ENCODE measurements around the gene NIPAL3. TPM values are rescaled to one million over a fixed set of nuclear protein-coding genes. Genes with fewer than 3 reads are reported as not detected.
A peak's percentile ranks its signal among the peaks of the same experiment; 100 is the strongest.

NIPAL3 gene
- total RNA-seq, 2 experiments from 2014 or later, result 11.7 to 25.3 TPM

GRCh38 chr1:24503870-24504523 lies 88.4 kb downstream of the NIPAL3 start:
- Histone ChIP-seq H3K4me3 (ENCODE audit: low read depth, low read length, poor library complexity, severe bottlenecking) (peak overlapping the region; percentile 84), H2AFZ (ENCODE audit: low read length) (peak overlapping the region; percentile 28; the same call in 1 of the 2 replicates), H3K9me2 (ENCODE audit: insufficient read depth, low read length) (no peaks in the 10 kb centered on the region), H3K27ac (ENCODE audit: low read depth, low read length, poor library complexity, severe bottlenecking) (peak overlapping the region; percentile 64), H3K79me2 (ENCODE audit: insufficient read depth, low read depth, low read length) (peaks cover 55% of the 10 kb centered on the region), H3K4me2 (ENCODE audit: low read length) (peak overlapping the region; percentile 80), H3K36me3 (ENCODE audit: insufficient read depth, low read length) (peaks cover 4% of the 10 kb centered on the region; the same call in 1 of the 2 replicates), H3K9me3 (ENCODE audit: low read length) (no peaks in the 10 kb centered on the region), H3K4me1 (ENCODE audit: insufficient read depth, low read length, poor library complexity, severe bottlenecking) (peaks cover 67% of the 10 kb centered on the region), H4K20me1 (ENCODE audit: insufficient read depth, low read length) (no peaks in the 10 kb centered on the region)
- intact Hi-C loops (cut with micrococcal nuclease; ENCODE audit: unreplicated experiment), result loop anchor here (2.0 to 5.0 kb wide), 5 partner anchors 21 to 317 kb away; partner anchors contain the start of genes IFNLR1 and SRRM1
- DNase-seq (ENCODE audit: low spot score), result no peak
- no peak for TF ChIP-seq CTCF (conservative IDR thresholded peaks at IDR 0.05; ENCODE audit: low read length)
- POLR2A ChIA-PET, result interaction anchor here (0.6 to 4.0 kb wide), 10 partner anchors 11 to 363 kb away, joined by 3 to 21 read pairs (median 4); partner anchors contain the start of gene NIPAL3
- no TSS peak for BruUV-seq (replicated peaks)
- CTCF ChIA-PET (ENCODE audit: unreplicated experiment), result interaction anchor here (1.2 kb wide), 2 partner anchors 17 to 83 kb away, joined by 3 read pairs; no protein-coding TSS in a partner anchor

GRCh38 chr1:24504560-24504959 lies 89.0 kb downstream of the NIPAL3 start:
- ChIA-PET POLR2A (interaction anchor here (0.6 to 4.0 kb wide), 9 partner anchors 12 to 363 kb away, joined by 3 to 29 read pairs (median 4); no protein-coding TSS in a partner anchor), CTCF (ENCODE audit: unreplicated experiment) (interaction anchor here (1.2 kb wide), 2 partner anchors 18 to 82 kb away, joined by 3 read pairs; no protein-coding TSS in a partner anchor)
- Histone ChIP-seq H3K27ac (ENCODE audit: low read depth, low read length, poor library complexity, severe bottlenecking) (peak overlapping the region; percentile 64), H3K79me2 (ENCODE audit: insufficient read depth, low read depth, low read length) (peaks cover 55% of the 10 kb centered on the region), H3K9me3 (ENCODE audit: low read length) (no peaks in the 10 kb centered on the region), H2AFZ (ENCODE audit: low read length) (no peak overlapping the region), H3K4me2 (ENCODE audit: low read length) (peak overlapping the region; percentile 80), H4K20me1 (ENCODE audit: insufficient read depth, low read length) (no peaks in the 10 kb centered on the region), H3K9me2 (ENCODE audit: insufficient read depth, low read length) (no peaks in the 10 kb centered on the region), H3K4me1 (ENCODE audit: insufficient read depth, low read length, poor library complexity, severe bottlenecking) (peaks cover 67% of the 10 kb centered on the region), H3K4me3 (ENCODE audit: low read depth, low read length, poor library complexity, severe bottlenecking) (peak overlapping the region; percentile 84), H3K36me3 (ENCODE audit: insufficient read depth, low read length) (peaks cover 8% of the 10 kb centered on the region)
- DNase-seq (ENCODE audit: low spot score), result no peak
- intact Hi-C loops (cut with micrococcal nuclease; ENCODE audit: unreplicated experiment), result loop anchor here (5.0 kb wide), 2 partner anchors 83 to 317 kb away; partner anchors contain the start of gene IFNLR1
- TSS peak; percentile 58 for BruUV-seq (replicated peaks)
- TF ChIP-seq CTCF (conservative IDR thresholded peaks at IDR 0.05; ENCODE audit: low read length), result no peak
- TF ChIP-seq EZH2phosphoT487 (IDR thresholded peaks at IDR 0.05; ENCODE audit: borderline replicate concordance, low read depth, low read length), result no peak

GRCh38 chr1:24505816-24506215 lies 90.2 kb downstream of the NIPAL3 start:
- Histone ChIP-seq H3K4me1 (ENCODE audit: insufficient read depth, low read length, poor library complexity, severe bottlenecking) (peaks cover 61% of the 10 kb centered on the region), H3K4me2 (ENCODE audit: low read length) (peak overlapping the region; percentile 80), H3K27ac (ENCODE audit: low read depth, low read length, poor library complexity, severe bottlenecking) (peak overlapping the region; percentile 71), H3K9me3 (ENCODE audit: low read length) (no peaks in the 10 kb centered on the region), H3K79me2 (ENCODE audit: insufficient read depth, low read depth, low read length) (peaks cover 55% of the 10 kb centered on the region), H3K36me3 (ENCODE audit: insufficient read depth, low read length) (peaks cover 11% of the 10 kb centered on the region), H4K20me1 (ENCODE audit: insufficient read depth, low read length) (no peaks in the 10 kb centered on the region), H2AFZ (ENCODE audit: low read length) (no peak overlapping the region), H3K4me3 (ENCODE audit: low read depth, low read length, poor library complexity, severe bottlenecking) (peak overlapping the region; percentile 47), H3K9me2 (ENCODE audit: insufficient read depth, low read length) (no peaks in the 10 kb centered on the region)
- no TSS peak for BruUV-seq (replicated peaks)
- ChIA-PET CTCF (ENCODE audit: unreplicated experiment) (no interaction called here), POLR2A (interaction anchor here (0.6 to 4.0 kb wide), 10 partner anchors 11 to 640 kb away, joined by 3 to 29 read pairs (median 5); no protein-coding TSS in a partner anchor)
- TF ChIP-seq CTCF (conservative IDR thresholded peaks at IDR 0.05; ENCODE audit: low read length), result no peak
- no peak for TF ChIP-seq EZH2phosphoT487 (IDR thresholded peaks at IDR 0.05; ENCODE audit: borderline replicate concordance, low read depth, low read length)
- intact Hi-C loops (cut with micrococcal nuclease; ENCODE audit: unreplicated experiment), result no loop called here
- no peak for DNase-seq (ENCODE audit: low spot score)
